Loucy (cell line): ENCODE results near the gene TEPSIN.

ENCODE experiments used
- CTCF ChIP-seq: fragments of 200-600 bp; sonication (generic); conservative IDR thresholded peaks from 2 replicates; pipeline ENCODE4 v1.5.1; 2014; ENCODE audit warnings: mild to moderate bottlenecking, antibody characterized with exemption, low read length
- EZH2phosphoT487 ChIP-seq: fragments of 200-600 bp; IDR thresholded peaks from 2 replicates; pipeline ENCODE4 v1.6.1; 2018; ENCODE audit warnings: antibody characterized with exemption, mild to moderate bottlenecking, moderate library complexity, borderline replicate concordance

GRCh38 chr17:81202318-81202717 lies 36.5 kb downstream of the TEPSIN start:
- no peak for TF ChIP-seq CTCF
- no peak for TF ChIP-seq EZH2phosphoT487
